ENCODE measurements around the gene NPTX1.

NPTX1 gene

DNA sequence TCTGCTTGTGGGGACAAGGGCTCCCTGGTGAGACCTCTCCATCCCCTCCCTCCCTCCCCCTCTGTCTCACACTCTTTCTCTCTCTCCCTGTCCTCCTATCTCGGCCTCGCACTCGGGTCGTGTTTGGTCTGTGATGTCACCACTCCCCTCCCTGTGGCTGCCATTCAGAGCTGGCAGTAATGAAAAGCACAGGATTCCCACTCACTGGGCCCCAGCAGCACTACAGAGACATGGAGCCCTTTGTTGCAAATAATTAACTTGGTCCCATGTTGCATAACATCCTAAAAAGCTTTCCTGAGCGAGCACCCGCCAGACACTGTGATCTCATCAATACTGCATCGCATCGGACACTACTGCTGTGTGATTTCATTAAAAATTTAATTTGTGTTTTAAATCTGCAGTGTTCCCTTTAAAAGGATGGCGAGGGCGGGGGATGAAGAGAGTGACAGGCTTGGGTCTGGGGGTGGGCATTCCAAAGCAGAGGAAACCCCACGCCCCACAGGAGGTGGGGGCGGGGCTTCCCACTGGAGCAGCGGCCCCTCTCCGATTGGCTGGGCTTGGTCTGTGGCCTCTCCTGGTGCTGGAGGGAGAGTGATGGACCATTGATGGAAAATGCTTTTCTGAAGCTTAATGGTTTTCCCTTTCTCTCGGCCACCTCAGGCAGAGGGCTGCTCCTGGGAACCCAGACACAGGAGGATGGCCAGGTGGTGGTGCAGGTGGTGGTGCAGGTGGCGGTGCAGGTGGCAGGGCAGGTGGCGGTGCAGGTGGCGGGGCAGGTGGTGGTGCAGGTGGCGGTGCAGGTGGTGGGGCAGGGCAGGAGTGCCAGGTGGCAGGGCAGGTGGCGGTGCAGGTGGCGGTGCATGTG lies 15.3 kb upstream of the NPTX1 start:
- intact Hi-C loops (cut with DNase I; ENCODE audit: low total_unique reads) = no loop called here
- H3K4me1 ChIP-seq = peaks cover 0 to 5% (median 0%) of the 10 kb centered on the region in 4 donors
- TF ChIP-seq, protein P1, sequence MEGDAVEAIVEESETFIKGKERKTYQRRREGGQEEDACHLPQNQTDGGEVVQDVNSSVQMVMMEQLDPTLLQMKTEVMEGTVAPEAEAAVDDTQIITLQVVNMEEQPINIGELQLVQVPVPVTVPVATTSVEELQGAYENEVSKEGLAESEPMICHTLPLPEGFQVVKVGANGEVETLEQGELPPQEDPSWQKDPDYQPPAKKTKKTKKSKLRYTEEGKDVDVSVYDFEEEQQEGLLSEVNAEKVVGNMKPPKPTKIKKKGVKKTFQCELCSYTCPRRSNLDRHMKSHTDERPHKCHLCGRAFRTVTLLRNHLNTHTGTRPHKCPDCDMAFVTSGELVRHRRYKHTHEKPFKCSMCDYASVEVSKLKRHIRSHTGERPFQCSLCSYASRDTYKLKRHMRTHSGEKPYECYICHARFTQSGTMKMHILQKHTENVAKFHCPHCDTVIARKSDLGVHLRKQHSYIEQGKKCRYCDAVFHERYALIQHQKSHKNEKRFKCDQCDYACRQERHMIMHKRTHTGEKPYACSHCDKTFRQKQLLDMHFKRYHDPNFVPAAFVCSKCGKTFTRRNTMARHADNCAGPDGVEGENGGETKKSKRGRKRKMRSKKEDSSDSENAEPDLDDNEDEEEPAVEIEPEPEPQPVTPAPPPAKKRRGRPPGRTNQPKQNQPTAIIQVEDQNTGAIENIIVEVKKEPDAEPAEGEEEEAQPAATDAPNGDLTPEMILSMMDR (IDR thresholded peaks at IDR 0.05) = no peak
- H3K9me3 ChIP-seq = peaks cover 0 to 4% (median 0%) of the 10 kb centered on the region in 3 donors
- H3K27me3 ChIP-seq = peaks cover 0 to 65% of the 10 kb centered on the region in 2 donors
- H3K27ac ChIP-seq = no peak overlapping the region
- no peak overlapping the region for H3K4me3 ChIP-seq
- H3K36me3 ChIP-seq = no peaks in the 10 kb centered on the region
- no peak for DNase-seq

DNA sequence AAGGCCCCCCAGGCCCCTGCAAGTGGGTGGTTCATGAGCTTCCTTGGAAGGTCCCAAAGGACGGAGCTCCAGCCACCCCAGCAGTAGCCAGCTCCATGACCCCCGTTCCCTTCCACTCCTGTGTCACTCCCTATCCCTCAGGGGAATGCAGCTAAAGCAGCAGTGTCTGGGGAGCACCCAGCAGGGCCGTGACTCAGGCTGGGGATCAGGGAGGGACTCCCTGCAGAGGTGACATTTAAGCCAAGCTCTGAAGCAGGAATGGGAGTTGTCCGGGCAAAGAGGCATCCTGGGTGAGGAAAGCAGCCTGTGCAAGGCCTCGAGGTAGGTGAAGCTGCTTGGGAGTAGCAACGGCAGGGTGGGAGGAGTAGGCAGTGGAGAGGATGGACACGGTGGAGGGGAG lies 11.1 kb upstream of the NPTX1 start:
- no peak overlapping the region for H3K4me3 ChIP-seq
- TF ChIP-seq, protein P1 (IDR thresholded peaks at IDR 0.05) = no peak
- H3K36me3 ChIP-seq = no peaks in the 10 kb centered on the region
- H3K27ac ChIP-seq = no peak overlapping the region
- H3K27me3 ChIP-seq = peaks cover 0 to 77% of the 10 kb centered on the region in 2 donors
- no peaks in the 10 kb centered on the region for H3K4me1 ChIP-seq
- peaks cover 0 to 4% (median 0%) of the 10 kb centered on the region in 3 donors for H3K9me3 ChIP-seq
- DNase-seq = no peak
- intact Hi-C loops (cut with DNase I; ENCODE audit: low total_unique reads) = no loop called here

DNA sequence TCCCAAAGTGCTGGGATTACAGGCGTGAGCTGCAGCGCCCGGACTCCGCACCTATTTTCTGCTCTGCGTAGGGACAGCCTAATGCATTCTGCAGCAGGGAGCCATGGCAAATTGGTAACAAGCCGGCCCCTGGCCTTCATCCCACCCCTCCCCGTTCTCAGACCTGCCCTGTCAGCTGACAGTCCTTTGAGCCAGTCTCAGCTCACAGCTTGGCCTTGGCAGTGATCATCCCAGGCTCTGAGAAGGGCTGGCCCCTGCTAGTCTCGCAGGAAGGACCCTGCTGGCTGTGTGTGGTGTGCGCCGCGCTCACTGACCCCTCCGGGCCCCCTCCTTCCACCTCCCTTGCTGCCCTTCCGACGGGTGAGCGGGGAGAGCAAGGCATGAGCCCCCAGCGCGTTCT lies 10.3 kb upstream of the NPTX1 start:
- Histone ChIP-seq H3K4me1 (no peaks in the 10 kb centered on the region), H3K4me3 (no peak overlapping the region), H3K36me3 (no peaks in the 10 kb centered on the region), H3K9me3 (peaks cover 0 to 4% (median 0%) of the 10 kb centered on the region in 3 donors), H3K27ac (no peak overlapping the region), H3K27me3 (peaks cover 4 to 80% of the 10 kb centered on the region in 2 donors)
- no peak for DNase-seq
- intact Hi-C loops (cut with DNase I; ENCODE audit: low total_unique reads) = no loop called here
- TF ChIP-seq, protein P1 (IDR thresholded peaks at IDR 0.05) = no peak

DNA sequence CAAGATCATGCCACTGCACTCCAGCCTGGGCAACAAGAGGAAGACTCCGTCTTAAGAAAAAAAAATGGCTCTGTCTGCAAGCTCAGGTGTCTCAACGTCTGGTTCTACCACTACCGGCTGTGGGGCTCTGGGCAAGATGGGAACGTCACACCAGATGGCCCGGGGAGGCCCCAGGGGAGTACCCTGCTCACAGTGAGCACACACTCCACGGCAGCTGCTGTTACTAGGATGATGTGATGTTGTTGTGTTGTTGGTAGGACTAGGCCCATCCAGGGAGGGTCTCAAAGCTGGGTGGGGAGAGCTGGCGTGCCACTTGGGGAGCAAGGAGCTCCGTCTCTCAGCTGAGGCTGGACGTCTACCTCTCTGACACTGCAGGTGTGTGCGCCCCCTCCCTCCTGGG lies 9.4 kb upstream of the NPTX1 start:
- no peak overlapping the region for H3K27ac ChIP-seq
- H3K27me3 ChIP-seq = peaks cover 5 to 80% of the 10 kb centered on the region in 2 donors
- H3K36me3 ChIP-seq = no peaks in the 10 kb centered on the region
- TF ChIP-seq, protein P1 (IDR thresholded peaks at IDR 0.05) = no peak
- H3K4me3 ChIP-seq = no peak overlapping the region
- peaks cover 0 to 4% (median 0%) of the 10 kb centered on the region in 3 donors for H3K9me3 ChIP-seq
- intact Hi-C loops (cut with DNase I; ENCODE audit: low total_unique reads) = no loop called here
- H3K4me1 ChIP-seq = no peaks in the 10 kb centered on the region
- no peak for DNase-seq

DNA sequence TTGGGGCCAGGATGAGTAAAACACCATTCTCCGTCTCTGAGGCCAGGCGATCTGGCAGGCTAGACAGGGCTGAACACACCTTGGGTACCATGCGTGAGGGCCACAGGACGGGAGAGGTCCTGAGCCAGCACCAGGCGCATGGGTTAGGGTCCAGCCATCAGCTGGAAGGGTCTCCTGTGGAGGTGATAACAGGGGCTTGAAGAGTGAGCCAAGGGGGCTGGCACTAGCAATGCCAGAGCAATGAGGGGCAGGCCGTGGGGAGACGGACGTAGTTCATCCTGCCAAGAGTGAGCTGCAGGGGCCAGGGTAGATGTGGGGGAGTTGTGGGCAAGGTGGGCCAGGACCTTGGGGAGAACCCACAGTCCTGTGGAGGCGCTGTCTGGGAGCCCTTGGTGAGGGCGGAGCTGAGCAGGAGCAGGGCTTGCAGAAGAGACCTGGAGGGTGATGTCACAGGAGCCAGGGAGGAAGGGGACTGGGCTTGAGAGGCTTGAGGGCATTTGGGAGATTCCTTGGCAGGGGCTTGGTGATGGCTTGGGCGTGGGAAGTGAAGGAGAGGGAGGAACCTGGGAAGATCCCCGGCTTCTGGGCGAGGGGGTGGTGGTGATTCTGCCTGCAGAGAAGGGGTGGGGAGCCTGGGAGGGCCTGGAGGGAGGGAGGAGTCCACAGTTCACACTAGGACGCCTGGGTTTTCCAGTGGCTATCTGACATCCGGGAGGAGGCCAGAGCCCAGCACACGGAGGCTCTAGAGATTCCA lies 6.3 kb upstream of the NPTX1 start:
- no peaks in the 10 kb centered on the region for H3K36me3 ChIP-seq
- intact Hi-C loops (cut with DNase I; ENCODE audit: low total_unique reads) = no loop called here
- TF ChIP-seq, protein P1 (IDR thresholded peaks at IDR 0.05) = no peak
- H3K4me3 ChIP-seq = no peak overlapping the region
- H3K4me1 ChIP-seq = peaks cover 4 to 15% (median 12%) of the 10 kb centered on the region in 4 donors
- DNase-seq = no peak
- H3K9me3 ChIP-seq = peaks cover 0 to 4% (median 0%) of the 10 kb centered on the region in 3 donors
- no peak overlapping the region for H3K27ac ChIP-seq
- peaks cover 27 to 100% of the 10 kb centered on the region in 2 donors for H3K27me3 ChIP-seq

Measured in tibial artery (tissue), 4 donors.